Suprapubic skin (tissue), 4 donors: ENCODE measurements around the gene RTP3. TPM values are rescaled to one million over a fixed set of nuclear protein-coding genes. Genes with fewer than 3 reads are reported as not detected.

ENCODE experiments used
- DNase-seq, 2 donors: peaks; one replicate each; pipeline ENCODE4 v3.0.0-alpha.2; 2019; ENCODE audit warnings: low spot score in 2 of 2
- H3K27ac ChIP-seq: fragments of 200-600 bp; sonication (generic); one replicate; pipeline ENCODE4 v1.5.1; 2019
- H3K27me3 ChIP-seq: fragments of 200-600 bp; sonication (generic); one replicate; pipeline ENCODE4 v1.5.1; 2019
- H3K36me3 ChIP-seq: fragments of 200-600 bp; sonication (generic); one replicate; pipeline ENCODE4 v1.5.1; 2019
- H3K4me1 ChIP-seq: fragments of 200-600 bp; sonication (generic); one replicate; pipeline ENCODE4 v1.5.1; 2019
- H3K4me3 ChIP-seq: fragments of 200-600 bp; sonication (generic); one replicate; pipeline ENCODE4 v1.5.1; 2019; ENCODE audit warnings: mild to moderate bottlenecking
- H3K9me3 ChIP-seq: fragments of 200-600 bp; sonication (generic); one replicate; pipeline ENCODE4 v1.5.1; 2019
- EP300 ChIP-seq: sonication (generic); formaldehyde crosslinking; IDR thresholded peaks from one replicate; pipeline ENCODE4 v1.6.1; 2017; ENCODE audit warnings: antibody characterized with exemption
- POLR2A ChIP-seq, 2 donors: fragments of 450-650 bp; IDR thresholded peaks; one replicate each; pipeline ENCODE4 v1.6.1; 2017; ENCODE audit warnings: antibody characterized with exemption in 2 of 2, mild to moderate bottlenecking in 2 of 2, moderate library complexity in 2 of 2
- POLR2AphosphoS5 ChIP-seq, 3 donors: sonication (generic); formaldehyde crosslinking; IDR thresholded peaks; one replicate each; pipeline ENCODE4 v1.6.1; 2017; ENCODE audit warnings: antibody characterized with exemption in 3 of 3
- WGBS: methylation state at CpG from one replicate; pipeline ENCODE4 v1.1.5; 2018; 5-methylcytosine and 5-hydroxymethylcytosine counted together
- total RNA-seq, 4 donors: library from RNA; depleted of rRNA; stranded (reverse); fragments of >200 nt; gene quantifications; one replicate each; pipeline ENCODE4 v1.1.0, GENCODE V29; 2016
- TF ChIP-seq, protein P1 (sequence below), 2 donors: fragments of 200-600 bp in 1 of 2; fragments of 450-650 bp in 1 of 2; sonication (generic) in 1 of 2; IDR thresholded peaks; one replicate each; pipeline ENCODE4 v1.5.1; 2016 to 2019; ENCODE audit warnings: antibody characterized with exemption in 2 of 2, mild to moderate bottlenecking in 1 of 2, moderate library complexity in 1 of 2

Gene RTP3
- total RNA-seq, 4 donors from 2014 or later: not detected

DNA sequence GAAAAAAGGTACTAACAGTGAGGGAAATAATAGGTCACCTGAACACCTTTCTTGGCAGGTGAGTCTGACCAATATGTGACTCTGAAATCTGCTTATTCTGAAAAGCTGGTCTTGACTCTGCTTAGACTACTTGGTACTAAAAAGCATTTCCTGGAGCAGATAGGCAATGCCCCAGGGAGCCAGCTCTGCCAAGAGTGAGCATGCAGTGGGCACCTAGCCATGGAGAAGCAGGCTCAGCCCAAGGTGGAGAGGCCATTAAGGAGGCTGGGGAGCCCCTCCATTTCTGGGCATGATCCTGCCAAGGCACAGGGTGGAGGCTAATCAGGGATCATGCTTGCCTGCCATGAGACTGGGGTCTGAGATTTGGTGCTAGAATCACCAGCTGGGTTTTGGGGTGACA, 31.5 kb upstream of the RTP3 start:
- no peaks in the 10 kb centered on the region for H3K9me3 ChIP-seq
- H3K4me3 ChIP-seq: no peak overlapping the region
- peaks cover 6% of the 10 kb centered on the region for H3K4me1 ChIP-seq
- no peak for TF ChIP-seq POLR2A (IDR thresholded peaks at IDR 0.05)
- TF ChIP-seq EP300: no peak
- TF ChIP-seq, protein P1, sequence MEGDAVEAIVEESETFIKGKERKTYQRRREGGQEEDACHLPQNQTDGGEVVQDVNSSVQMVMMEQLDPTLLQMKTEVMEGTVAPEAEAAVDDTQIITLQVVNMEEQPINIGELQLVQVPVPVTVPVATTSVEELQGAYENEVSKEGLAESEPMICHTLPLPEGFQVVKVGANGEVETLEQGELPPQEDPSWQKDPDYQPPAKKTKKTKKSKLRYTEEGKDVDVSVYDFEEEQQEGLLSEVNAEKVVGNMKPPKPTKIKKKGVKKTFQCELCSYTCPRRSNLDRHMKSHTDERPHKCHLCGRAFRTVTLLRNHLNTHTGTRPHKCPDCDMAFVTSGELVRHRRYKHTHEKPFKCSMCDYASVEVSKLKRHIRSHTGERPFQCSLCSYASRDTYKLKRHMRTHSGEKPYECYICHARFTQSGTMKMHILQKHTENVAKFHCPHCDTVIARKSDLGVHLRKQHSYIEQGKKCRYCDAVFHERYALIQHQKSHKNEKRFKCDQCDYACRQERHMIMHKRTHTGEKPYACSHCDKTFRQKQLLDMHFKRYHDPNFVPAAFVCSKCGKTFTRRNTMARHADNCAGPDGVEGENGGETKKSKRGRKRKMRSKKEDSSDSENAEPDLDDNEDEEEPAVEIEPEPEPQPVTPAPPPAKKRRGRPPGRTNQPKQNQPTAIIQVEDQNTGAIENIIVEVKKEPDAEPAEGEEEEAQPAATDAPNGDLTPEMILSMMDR (IDR thresholded peaks at IDR 0.05): no peak
- TF ChIP-seq POLR2AphosphoS5 (IDR thresholded peaks at IDR 0.05): no peak
- no peak overlapping the region for H3K27ac ChIP-seq
- DNase-seq: peak in 1 of 2 donors; percentile 56
- no peaks in the 10 kb centered on the region for H3K36me3 ChIP-seq
- H3K27me3 ChIP-seq: peaks cover 27% of the 10 kb centered on the region

GRCh38 chr3:46466871-46467403, 30.8 kb upstream of the RTP3 start:
- 48% methylated on average over 1 of the region's 1 CpG for WGBS
- Histone ChIP-seq H3K4me3 (no peak overlapping the region), H3K27ac (no peak overlapping the region), H3K4me1 (peaks cover 6% of the 10 kb centered on the region), H3K27me3 (peaks cover 27% of the 10 kb centered on the region), H3K36me3 (no peaks in the 10 kb centered on the region), H3K9me3 (no peaks in the 10 kb centered on the region)
- TF ChIP-seq, protein P1 (IDR thresholded peaks at IDR 0.05): no peak
- TF ChIP-seq POLR2A (IDR thresholded peaks at IDR 0.05) (no peak), POLR2AphosphoS5 (IDR thresholded peaks at IDR 0.05) (no peak), EP300 (no peak)
- peak in 1 of 2 donors; percentile 47 for DNase-seq

- H3K4me1 ChIP-seq: peaks cover 6% of the 10 kb centered on the region
- H3K27ac ChIP-seq: no peak overlapping the region
- no peaks in the 10 kb centered on the region for H3K36me3 ChIP-seq
- H3K27me3 ChIP-seq: peaks cover 26% of the 10 kb centered on the region
- DNase-seq: peak in 1 of 2 donors; percentile 44
- TF ChIP-seq EP300: no peak
- TF ChIP-seq POLR2AphosphoS5 (IDR thresholded peaks at IDR 0.05): no peak
- TF ChIP-seq, protein P1 (IDR thresholded peaks at IDR 0.05): no peak
- no peak for TF ChIP-seq POLR2A (IDR thresholded peaks at IDR 0.05)
- H3K9me3 ChIP-seq: no peaks in the 10 kb centered on the region
- 92% methylated on average over 4 of the region's 4 CpGs for WGBS
- H3K4me3 ChIP-seq: no peak overlapping the region
Observed at GRCh38 chr3:46467562-46467961, 30.2 kb upstream of the RTP3 start.

- WGBS: 78% methylated on average over 6 of the region's 6 CpGs
Observed at GRCh38 chr3:46468753-46469600, 28.8 kb upstream of the RTP3 start.

More at GRCh38 chr3:46468753-46469600, 28.8 kb upstream of the RTP3 start:
- no peaks in the 10 kb centered on the region for H3K36me3 ChIP-seq
- DNase-seq: peak in 1 of 2 donors; percentile 37
- peaks cover 6% of the 10 kb centered on the region for H3K4me1 ChIP-seq
- H3K4me3 ChIP-seq: no peak overlapping the region
- peaks cover 12% of the 10 kb centered on the region for H3K27me3 ChIP-seq
- no peaks in the 10 kb centered on the region for H3K9me3 ChIP-seq
- no peak for TF ChIP-seq EP300
- TF ChIP-seq POLR2AphosphoS5 (IDR thresholded peaks at IDR 0.05): no peak
- TF ChIP-seq POLR2A (IDR thresholded peaks at IDR 0.05): no peak
- TF ChIP-seq, protein P1 (IDR thresholded peaks at IDR 0.05): no peak
- no peak overlapping the region for H3K27ac ChIP-seq
